HG02642 (cell line): Measurements from ENCODE around the gene HHEX.
A peak's percentile ranks its signal among the peaks of the same experiment; 100 is the strongest.
"Not testable (repeated sequence)": the region's sequence is repeated elsewhere in the genome, so short reads cannot be mapped to it uniquely, and the experiment has no call there.

Experiments used
- ATAC-seq: cut with Tn5 transposase; IDR thresholded peaks from one replicate; pipeline ENCODE4 v1.9.1; 2021; ENCODE audit warnings: mild to moderate bottlenecking; ENCODE audit not compliant: unreplicated experiment, poor library complexity

The HHEX gene

DNA sequence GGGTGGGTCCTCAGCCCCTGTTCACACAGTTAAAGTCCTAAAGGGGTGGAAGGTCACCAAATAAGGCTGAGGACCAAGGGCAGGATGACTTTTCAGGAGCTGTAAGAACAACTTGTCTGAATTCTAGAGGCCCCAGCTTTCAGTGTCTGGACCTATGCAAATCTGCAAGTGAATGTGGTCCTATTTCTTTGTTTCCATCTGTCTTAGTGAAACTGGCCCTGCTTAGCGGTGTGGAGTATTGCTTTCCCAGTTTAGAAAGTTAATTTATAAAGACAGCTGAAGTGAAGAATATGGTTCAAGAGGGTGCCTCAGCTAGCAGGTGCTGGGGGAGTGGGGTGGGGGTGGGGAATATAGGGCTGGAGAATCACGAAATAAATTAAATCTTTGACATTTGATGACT, 40.1 kb downstream of the HHEX start:
- peak; percentile 95 for ATAC-seq

DNA sequence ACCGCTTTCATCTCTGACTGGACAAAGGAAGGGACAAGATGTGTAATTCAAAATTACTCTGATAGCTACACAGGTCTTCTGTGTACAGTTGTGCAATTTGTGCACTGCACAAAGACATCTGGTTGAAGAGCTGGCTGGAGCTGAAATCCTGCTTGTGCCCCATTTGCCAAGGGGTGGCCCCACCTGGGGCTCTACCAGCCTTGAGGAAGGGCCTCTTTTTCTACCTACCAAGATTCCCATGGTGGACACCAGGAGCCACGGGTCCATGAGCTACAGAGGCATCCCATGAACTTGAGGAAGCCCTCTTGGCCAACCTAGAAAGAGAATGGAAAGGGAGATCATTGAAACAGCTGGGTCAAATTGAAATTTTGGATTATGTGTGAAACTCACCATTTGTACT, 43.2 kb downstream of the HHEX start:
- ATAC-seq, result no peak

DNA sequence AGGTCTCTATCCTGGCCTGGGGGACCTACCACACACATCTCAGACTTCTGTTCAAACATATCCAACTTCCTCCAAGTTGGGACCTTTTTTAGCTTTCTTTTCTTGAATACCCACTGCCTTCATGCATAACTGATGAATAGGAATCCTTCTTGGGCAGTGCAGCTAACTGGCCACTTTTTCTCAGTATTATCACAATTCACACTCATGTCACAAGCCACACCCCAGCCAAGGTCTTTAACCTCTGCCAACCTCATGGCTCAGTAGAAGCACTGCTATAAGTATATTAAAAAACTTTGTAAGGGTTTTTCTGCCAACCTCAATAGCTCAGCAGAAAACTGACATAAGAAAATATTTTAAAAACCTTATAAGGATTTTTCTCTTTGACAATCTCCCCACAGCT, 44.5 kb downstream of the HHEX start:
- no peak for ATAC-seq

DNA sequence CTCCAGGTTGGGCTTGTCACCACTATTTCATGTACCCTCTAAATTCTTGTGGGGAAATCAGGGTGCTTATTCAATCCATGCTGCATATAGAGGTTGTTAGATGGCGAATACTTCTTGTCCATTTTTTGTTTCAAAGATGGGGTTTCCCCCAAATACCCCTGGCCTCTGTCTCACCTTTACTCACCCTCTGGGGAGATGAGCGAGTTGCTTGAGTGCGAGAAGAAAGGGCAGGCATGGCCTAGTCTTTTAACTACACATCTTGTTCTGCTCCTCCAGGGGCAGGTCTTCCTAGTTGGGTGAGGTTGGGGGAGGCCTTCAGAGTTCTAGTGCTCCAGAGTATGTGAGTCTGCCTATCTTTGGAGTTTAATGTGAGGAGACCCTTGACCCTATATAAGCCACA, 46.2 kb downstream of the HHEX start:
- no peak for ATAC-seq

DNA sequence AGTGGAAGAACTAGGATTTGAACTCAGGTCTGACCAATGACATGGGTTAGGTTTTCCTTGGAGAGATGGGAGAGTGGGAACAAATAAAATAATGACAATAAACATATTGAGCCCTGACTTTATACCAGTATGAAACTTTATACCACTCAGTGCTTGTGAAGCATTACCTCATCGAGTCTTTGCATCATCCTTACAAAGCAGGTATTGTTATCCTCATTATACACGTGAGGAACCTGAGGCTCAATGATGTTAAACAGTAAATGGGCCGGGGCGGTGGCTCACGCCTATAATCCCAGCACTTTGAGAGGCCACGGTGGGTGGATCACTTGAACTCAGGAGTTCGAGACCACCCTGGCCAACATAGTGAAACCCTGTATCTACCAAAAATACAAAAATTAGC, 47.7 kb downstream of the HHEX start:
- ATAC-seq, result no peak

DNA sequence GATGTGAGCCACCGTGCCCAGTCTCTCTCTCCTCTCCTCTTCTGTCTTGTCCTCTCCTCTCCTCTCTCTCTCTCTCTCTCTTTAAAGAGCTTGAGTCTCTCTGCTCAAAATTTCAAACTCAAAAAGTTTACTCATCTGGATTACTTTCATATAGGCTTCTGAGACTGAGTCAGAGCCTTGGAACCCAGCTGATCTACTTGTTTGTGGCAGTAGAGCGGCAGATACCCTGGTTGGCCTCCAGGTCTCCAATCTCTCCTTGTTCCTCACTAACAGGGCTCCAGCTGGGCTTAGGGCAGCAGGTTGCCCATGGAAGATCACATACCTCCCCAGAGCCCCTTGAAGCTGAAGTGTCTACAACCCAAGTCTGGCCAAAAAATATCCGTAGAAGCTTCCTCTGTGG, 51.0 kb downstream of the HHEX start:
- ATAC-seq, result no peak

DNA sequence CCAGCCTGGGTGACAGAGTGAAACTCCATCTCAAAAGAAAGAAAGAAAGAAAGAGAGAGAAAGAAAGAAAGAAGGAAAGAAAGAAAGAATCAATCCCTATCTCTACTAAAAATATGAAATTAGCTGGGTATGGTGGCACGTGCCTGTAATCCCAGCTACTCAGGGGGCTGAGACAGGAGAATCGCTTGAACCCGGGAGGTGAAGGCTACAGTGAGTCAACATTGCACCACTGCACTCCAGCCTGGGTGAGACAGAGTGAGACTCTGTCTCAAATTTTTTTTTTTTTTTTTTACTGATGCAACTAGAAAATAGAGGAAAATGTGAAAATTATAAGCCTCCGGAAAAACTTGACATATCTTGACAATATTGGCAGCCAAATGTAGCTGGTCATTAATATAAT, 52.0 kb downstream of the HHEX start:
- not testable (repeated sequence) for ATAC-seq

DNA sequence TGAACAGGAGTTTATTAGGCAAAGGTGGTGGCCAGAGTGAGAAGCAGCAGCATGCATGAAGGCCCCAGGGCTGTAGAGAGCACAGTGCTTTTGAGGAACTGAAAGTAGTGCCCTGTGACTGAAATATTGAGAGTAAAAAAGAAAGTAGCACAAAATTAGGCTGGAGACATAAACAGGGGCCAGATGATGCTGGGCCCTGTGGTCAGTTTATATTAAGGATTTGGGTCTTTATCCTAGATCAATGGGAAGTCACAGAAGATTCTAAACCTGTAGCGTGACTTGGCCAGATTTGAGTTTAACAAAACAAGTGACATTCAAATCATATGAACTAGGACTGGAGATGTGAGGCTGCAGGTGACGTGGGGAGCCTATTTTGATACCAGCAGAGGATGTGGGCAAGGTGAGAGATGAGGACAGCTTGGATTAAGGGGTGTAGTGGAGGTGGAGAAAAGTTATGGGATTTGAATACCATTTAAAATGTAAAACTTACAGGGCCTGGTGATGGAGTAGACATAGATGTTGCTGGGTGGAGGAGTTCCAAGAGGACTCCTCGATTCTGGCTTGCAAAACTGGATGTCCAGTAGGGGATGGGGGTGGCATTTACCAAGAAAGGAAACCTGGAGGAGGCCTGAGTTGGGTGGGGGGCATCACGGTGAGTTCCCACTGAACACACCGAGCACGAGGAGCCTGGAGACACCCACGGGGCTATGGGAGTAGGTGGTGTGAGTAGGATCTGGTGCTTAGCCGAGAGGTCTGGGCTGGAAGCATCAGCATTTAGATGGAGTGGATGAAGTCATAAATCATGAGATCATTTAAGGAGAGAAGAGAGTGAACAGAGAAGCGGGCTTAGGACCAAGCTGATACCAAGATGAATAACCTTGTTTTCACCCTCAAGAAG, 52.8 kb downstream of the HHEX start:
- ATAC-seq, result peak; percentile 97
